HG03280 (cell line): ENCODE data around the gene EPN1.

Experiments
- ATAC-seq: cut with Tn5 transposase; IDR thresholded peaks from one replicate; pipeline ENCODE4 v1.9.1; 2021; ENCODE audit warnings: mild to moderate bottlenecking, moderate library complexity; ENCODE audit not compliant: unreplicated experiment

Gene EPN1

GRCh38 chr19:55660404-55660803 is 14.6 kb upstream of the EPN1 start:
- no peak for ATAC-seq

GRCh38 chr19:55660991-55661390 is 14.0 kb upstream of the EPN1 start:
- ATAC-seq: no peak

GRCh38 chr19:55661826-55662225 is 13.2 kb upstream of the EPN1 start:
- ATAC-seq: no peak

DNA sequence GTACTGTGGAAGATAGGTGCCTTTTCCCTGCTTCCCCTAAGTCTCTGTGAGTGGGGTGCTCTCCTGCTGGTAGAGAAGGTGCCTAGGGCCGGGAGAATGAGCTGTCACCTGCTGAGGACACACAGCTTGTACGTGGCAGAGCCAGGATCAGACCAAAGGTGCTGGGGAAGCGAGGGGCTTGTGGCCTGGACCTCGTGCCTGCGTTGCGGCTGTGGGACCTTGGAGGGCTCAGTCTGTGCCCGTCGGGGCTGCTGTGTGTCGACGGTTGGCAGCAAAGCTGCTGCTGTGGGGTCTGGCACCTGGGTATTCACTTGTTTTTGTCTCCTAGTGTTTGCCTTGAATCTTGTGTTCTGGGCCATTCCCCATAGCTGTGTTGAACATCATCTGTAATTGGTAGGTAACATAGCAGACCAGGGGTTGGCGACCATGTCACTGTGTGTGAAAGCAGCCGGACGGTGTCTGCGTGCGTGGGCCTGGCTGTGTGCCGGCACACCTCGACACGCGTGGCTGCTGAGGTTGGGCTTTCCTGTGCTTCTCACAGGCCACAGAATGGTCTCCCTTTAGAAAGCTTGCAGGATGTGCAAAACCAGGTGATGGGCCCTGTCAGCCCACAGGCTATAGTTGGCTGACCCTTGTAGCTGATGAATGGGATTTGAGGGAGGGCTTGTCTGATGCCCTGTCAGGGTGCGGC is 11.0 kb upstream of the EPN1 start:
- no peak for ATAC-seq

GRCh38 chr19:55666343-55667005 is 8.6 kb upstream of the EPN1 start:
- no peak for ATAC-seq

GRCh38 chr19:55667006-55667381 is 8.0 kb upstream of the EPN1 start:
- no peak for ATAC-seq

GRCh38 chr19:55667511-55667910 is 7.5 kb upstream of the EPN1 start:
- ATAC-seq: no peak

DNA sequence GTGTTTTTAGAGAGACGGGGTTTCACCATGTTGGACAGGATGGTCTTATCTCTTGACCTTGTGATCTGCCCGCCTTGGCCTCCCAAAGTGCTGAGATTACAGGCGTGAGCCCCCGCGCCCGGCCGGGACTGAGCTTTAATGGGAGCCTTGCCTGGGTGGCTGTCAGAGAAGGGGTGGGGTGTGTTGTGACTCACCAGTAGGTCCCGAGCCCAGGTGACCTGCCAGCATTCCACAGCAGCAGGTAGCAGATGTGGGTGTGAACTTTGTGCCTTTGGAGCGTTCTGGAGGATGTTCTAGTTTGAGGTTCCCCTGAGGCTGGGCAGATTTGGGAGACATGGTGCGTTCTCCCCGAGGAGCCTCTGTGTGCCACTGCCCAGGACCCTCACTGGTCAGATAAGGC is 7.1 kb upstream of the EPN1 start:
- ATAC-seq: no peak

DNA sequence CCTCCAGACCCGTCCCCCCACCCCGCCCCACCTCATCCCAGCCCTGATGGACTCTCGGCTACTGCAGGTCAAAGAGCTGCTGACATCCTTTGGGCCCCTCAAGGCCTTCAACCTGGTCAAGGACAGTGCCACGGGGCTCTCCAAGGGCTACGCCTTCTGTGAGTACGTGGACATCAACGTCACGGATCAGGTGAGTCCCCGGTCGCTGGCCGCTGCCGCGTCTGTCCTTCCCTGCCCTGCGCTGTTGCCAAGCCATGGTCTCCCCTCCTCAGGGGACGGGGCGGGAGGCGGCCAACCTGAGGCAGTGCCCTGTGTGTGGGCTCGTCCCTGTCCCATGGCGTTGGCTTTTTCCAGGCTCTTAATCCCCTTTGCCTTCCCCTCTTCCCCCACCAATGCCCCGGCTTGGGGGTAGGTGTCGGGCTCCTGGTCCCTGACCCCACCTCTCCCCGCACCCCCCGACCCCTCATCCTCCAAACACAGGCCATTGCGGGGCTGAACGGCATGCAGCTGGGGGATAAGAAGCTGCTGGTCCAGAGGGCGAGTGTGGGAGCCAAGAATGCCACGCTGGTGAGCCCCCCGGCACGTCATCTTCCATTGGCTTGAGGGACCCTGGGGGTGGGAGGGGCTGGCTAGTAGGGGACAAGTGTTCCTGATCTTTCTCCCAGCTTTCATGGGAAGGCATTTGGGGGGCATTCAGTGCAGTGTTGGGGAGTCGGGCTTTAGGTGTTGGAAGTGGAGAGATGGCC is 6.2 kb upstream of the EPN1 start:
- no peak for ATAC-seq

GRCh38 chr19:55669418-55670279 is 5.4 kb upstream of the EPN1 start:
- ATAC-seq: no peak

- no peak for ATAC-seq
Observed at GRCh38 chr19:55670280-55671053, 4.6 kb upstream of the EPN1 start.

- ATAC-seq: no peak
Observed at GRCh38 chr19:55671054-55671378, 4.0 kb upstream of the EPN1 start.

DNA sequence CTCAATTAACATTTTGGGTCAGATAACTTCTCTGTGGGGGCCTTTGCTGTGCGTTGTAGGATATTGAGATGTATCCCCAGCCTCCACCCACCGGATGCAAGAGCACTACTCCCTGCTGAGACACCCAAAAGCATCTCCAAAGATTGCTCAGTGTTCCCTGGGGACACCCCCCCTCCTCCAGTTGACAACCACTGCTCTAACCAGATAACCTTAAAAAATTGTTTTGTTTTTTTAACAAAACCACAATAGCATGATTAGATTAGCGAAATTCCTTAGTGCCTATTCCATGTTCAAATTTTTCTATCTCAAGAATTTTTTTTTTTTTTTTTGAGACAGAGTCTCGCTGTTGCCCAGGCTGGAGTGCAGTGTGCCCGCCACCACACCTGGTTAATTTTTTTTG is 2.6 kb upstream of the EPN1 start:
- ATAC-seq: no peak

- no peak for ATAC-seq
Observed at GRCh38 chr19:55673465-55673864, 1.6 kb upstream of the EPN1 start.

GRCh38 chr19:55673889-55674288 is 1.1 kb upstream of the EPN1 start:
- no peak for ATAC-seq

DNA sequence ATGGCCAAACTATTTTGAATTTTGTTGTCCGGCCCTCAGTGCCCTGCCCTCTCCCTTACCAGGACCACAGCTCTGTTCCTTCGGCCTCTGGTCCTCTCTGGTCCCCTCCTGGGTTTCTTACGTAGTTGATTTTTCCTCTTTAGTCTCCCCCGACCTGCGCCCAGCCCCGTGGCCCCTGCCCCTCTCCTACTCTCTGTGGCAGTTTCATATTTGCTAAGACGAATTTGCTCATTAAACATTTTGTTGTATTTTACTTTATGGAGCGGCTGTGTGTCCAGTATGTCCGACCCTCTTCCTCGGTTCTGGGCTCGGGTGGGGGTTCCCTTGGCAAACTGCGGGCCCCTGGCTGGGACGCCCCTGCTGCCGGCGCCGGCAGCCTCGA is 576 bp upstream of the EPN1 start:
- ATAC-seq: no peak

DNA sequence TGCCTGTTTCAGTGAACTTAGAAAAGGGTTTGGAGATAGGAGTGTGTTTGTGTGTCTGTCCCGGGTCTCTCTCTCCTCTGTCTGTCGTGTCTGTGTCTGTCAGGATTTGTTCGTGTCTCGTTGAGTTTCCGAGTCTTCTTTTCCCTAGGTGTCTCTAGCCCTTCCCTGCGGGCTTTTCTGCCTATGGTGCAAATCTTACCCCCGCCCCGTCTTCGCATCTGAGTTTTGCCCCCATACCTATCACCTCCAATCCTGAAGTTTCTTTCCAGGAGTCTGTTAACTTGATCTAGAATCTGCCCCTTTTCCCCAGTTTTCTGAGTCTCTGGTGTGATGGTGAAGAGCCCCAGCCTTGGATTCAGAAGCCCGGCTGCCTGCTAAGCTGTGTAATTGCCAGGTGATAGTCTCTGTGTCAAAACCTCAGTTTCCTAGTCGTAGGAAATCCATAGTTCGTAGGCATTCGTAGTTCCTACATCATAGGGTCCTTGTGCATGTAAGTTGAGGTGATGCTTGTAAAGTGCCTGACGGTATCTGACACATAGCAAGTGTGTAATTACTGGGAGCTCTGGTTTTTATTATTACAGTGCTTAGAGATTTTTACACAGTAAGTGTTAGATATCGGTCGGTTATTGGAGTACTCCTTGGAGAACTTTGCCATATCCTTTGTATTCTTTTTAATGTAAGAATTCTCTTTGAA is 782 bp downstream of the EPN1 start:
- no peak for ATAC-seq

DNA sequence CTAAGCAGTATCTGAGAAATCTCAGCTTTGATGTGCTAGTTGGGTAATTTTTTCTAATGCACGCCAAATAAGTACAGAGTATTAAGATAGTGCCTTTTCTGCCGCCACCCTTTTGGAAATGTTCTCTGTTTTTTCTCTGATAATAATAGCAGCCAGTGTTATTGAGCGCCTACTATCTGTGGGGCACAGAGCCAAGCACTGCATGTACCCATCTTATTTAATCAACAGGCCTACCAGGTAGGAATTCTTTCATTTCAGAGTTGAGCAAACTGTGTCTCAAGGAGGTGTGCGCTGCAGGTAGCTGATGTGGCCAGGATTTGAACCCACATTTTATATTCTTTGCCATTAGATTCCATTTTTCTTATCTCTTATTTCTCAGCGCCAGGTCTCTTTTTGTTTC is 1.4 kb downstream of the EPN1 start:
- no peak for ATAC-seq

- ATAC-seq: no peak
Observed at GRCh38 chr19:55676889-55677505, 2.0 kb downstream of the EPN1 start.

GRCh38 chr19:55677572-55678028 is 2.6 kb downstream of the EPN1 start:
- ATAC-seq: no peak
